SU-DHL-6 (cell line): ENCODE data around the gene FHL5.
"Not testable (repeated sequence)": the region's sequence is repeated elsewhere in the genome, so short reads cannot be mapped to it uniquely, and the experiment has no call there.

Experiments used
- H2AFZ ChIP-seq: fragments of 200-600 bp; sonication (generic); 2 replicates; pipeline ENCODE4 v1.6.1; 2014; ENCODE audit warnings: low read depth, mild to moderate bottlenecking, moderate library complexity, mixed read lengths, antibody characterized with exemption, low read length; ENCODE audit not compliant: severe bottlenecking
- H3F3A ChIP-seq: fragments of 200-600 bp; shearing (Covaris generic); 2 replicates; pipeline ENCODE4 v1.6.0; 2016; ENCODE audit warnings: antibody characterized with exemption, mild to moderate bottlenecking; ENCODE audit not compliant: insufficient read depth
- H3K27ac ChIP-seq: fragments of 200-600 bp; sonication (generic); 2 replicates; pipeline ENCODE4 v1.5.1; 2016; ENCODE audit warnings: low read depth, mild to moderate bottlenecking, low read length, moderate library complexity, mixed read lengths
- H3K27me3 ChIP-seq: fragments of 200-600 bp; sonication (generic), shearing (Covaris generic); 2 replicates; pipeline ENCODE4 v1.6.0; 2014; ENCODE audit warnings: mild to moderate bottlenecking, low read length
- H3K36me3 ChIP-seq: fragments of 200-600 bp; sonication (generic); 2 replicates; pipeline ENCODE4 v1.6.1; 2014; ENCODE audit warnings: mild to moderate bottlenecking, low read length, mixed read lengths
- H3K4me2 ChIP-seq: fragments of 300-600, 200-600 bp; shearing (Covaris generic), sonication (generic); 2 replicates; pipeline ENCODE4 v1.6.0; 2014; ENCODE audit warnings: low read length, low read depth, mild to moderate bottlenecking; ENCODE audit not compliant: poor library complexity, severe bottlenecking
- H3K4me3 ChIP-seq: fragments of 200-600 bp; sonication (generic); 2 replicates; pipeline ENCODE4 v1.5.1; 2014; ENCODE audit warnings: antibody characterized with exemption, low read length, mild to moderate bottlenecking, mixed read lengths; ENCODE audit not compliant: insufficient read depth, poor library complexity, severe bottlenecking
- H3K79me2 ChIP-seq: fragments of 200-600 bp; sonication (generic); 2 replicates; pipeline ENCODE4 v1.6.1; 2014; ENCODE audit warnings: mild to moderate bottlenecking, low read length, moderate library complexity; ENCODE audit not compliant: insufficient read depth
- H3K9ac ChIP-seq: fragments of 200-600 bp; sonication (generic); 2 replicates; pipeline ENCODE4 v1.7.0; 2014; ENCODE audit warnings: mild to moderate bottlenecking, low read length
- H3K9me2 ChIP-seq: fragments of 200-600 bp; sonication (generic); replicated peaks from 2 replicates; pipeline ENCODE4 v1.6.1; 2014; ENCODE audit warnings: low read length; ENCODE audit not compliant: insufficient read depth
- H3K9me3 ChIP-seq: fragments of 200-600 bp; sonication (generic); 2 replicates; pipeline ENCODE4 v1.6.1; 2014; ENCODE audit warnings: low read length, mixed read lengths; ENCODE audit not compliant: insufficient read depth
- H4K20me1 ChIP-seq: fragments of 200-600 bp; sonication (generic); 2 replicates; pipeline ENCODE4 v1.6.1; 2014; ENCODE audit warnings: low read depth, mild to moderate bottlenecking, antibody characterized with exemption, low read length, moderate library complexity, mixed read lengths
- CTCF ChIP-seq: fragments of 200-600 bp; sonication (generic); IDR thresholded peaks from one replicate; pipeline ENCODE4 v1.5.1; 2017; ENCODE audit warnings: antibody characterized with exemption, mild to moderate bottlenecking, low read length, moderate library complexity; ENCODE audit not compliant: insufficient read depth, poor library complexity, severe bottlenecking
- EZH2phosphoT487 ChIP-seq: fragments of 200-600 bp; sonication (generic), shearing (Covaris generic); conservative IDR thresholded peaks from 2 replicates; pipeline ENCODE4 v1.6.1; 2018; ENCODE audit warnings: mild to moderate bottlenecking, antibody characterized with exemption, low read length, moderate library complexity, mixed read lengths

Gene FHL5

DNA sequence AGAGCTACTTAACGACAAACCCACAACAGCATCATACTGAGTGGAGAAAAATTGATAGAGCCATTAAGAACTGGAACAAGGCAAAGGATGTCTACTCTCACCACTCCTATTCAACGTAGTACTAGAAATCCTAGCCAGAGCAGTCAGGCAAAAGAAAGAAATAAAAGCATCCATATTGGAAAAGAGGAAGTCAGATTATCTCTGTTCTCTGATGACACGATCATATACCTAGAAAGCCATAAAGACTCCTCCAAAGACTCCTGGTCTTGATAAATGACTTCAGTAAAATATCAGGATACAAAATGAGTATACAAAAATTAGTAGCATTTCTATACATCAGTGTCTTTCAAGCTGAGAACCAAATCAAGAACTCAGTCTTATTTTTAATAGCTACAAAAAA is 17.0 kb upstream of the FHL5 start:
- Histone ChIP-seq H3K36me3 (peaks cover 60% of the 10 kb centered on the region; the same call in 1 of the 2 replicates), H3K4me2 (no peak overlapping the region), H3K4me3 (no peak overlapping the region), H3F3A (0 out of 2 replicates have a peak, but pooled peaks cover 11% of the 10 kb centered on the region), H3K27ac (no peak overlapping the region), H4K20me1 (no peaks in the 10 kb centered on the region), H2AFZ (no peak overlapping the region), H3K27me3 (no peaks in the 10 kb centered on the region), H3K79me2 (no peaks in the 10 kb centered on the region), H3K9me3 (no peaks in the 10 kb centered on the region), H3K9ac (no peak overlapping the region), H3K9me2 (no peaks in the 10 kb centered on the region)
- TF ChIP-seq EZH2phosphoT487 (no peak), CTCF (no peak)

- Histone ChIP-seq H4K20me1 (no peaks in the 10 kb centered on the region), H3K4me3 (no peak overlapping the region), H3K36me3 (peaks cover 68% of the 10 kb centered on the region; the same call in 1 of the 2 replicates), H3K27ac (no peak overlapping the region), H3K4me2 (no peak overlapping the region), H3K9me3 (no peaks in the 10 kb centered on the region), H3K9ac (no peak overlapping the region), H3F3A (0 out of 2 replicates have a peak, but pooled peaks cover 4% of the 10 kb centered on the region), H2AFZ (no peak overlapping the region), H3K79me2 (no peaks in the 10 kb centered on the region), H3K9me2 (no peaks in the 10 kb centered on the region), H3K27me3 (no peaks in the 10 kb centered on the region)
- TF ChIP-seq CTCF: no peak
- no peak for TF ChIP-seq EZH2phosphoT487
Observed at GRCh38 chr6:96547654-96548053, 15.3 kb upstream of the FHL5 start.

DNA sequence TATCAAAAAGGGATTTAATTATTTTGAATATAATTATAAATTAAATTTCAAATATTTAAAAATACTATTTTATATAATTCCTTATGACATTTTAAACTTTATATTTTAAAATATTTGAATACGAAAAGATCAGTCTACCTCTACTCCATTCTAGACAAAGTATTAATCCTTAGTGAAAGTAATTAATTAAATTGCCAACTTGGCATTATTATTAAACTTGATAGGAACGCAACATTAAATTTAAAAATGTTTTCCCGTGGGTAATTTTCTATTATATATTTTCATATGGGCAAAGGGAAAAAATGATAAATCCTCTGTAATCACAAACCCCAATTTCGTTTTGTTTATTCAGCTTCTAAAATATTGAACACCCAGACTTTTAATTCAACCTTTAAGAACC is 8.4 kb upstream of the FHL5 start:
- Histone ChIP-seq H3F3A (no peaks in the 10 kb centered on the region), H3K4me2 (no peak overlapping the region), H3K4me3 (no peak overlapping the region), H3K27me3 (no peaks in the 10 kb centered on the region), H3K27ac (no peak overlapping the region), H4K20me1 (no peaks in the 10 kb centered on the region), H3K79me2 (no peaks in the 10 kb centered on the region), H3K36me3 (peaks cover 36% of the 10 kb centered on the region), H3K9ac (no peak overlapping the region), H2AFZ (no peak overlapping the region), H3K9me3 (no peaks in the 10 kb centered on the region), H3K9me2 (no peaks in the 10 kb centered on the region)
- TF ChIP-seq EZH2phosphoT487 (no peak), CTCF (no peak)

DNA sequence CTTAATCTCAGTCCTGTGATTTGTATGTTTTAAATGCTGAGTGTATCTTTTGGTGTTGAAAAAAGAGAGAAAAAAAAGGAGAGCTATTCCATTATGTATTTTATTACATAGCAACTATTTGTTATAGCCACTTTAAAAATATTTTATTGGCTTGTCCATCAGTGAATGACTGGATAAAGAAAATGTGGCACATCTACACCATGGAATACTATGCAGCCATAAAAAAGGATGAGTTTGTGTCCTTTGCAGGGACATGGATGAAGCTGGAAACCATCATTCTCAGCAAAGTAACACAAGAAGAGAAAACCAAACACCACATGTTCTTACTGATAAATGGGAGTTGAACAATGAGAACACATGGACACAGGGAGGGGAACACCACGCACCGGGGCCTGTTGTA is 3.2 kb upstream of the FHL5 start:
- not testable (repeated sequence) for H3K4me2 ChIP-seq, H3K4me3 ChIP-seq, H3K9me3 ChIP-seq, H3K9ac ChIP-seq, H3K27me3 ChIP-seq, H4K20me1 ChIP-seq, H3K27ac ChIP-seq, H3K9me2 ChIP-seq, H2AFZ ChIP-seq, H3F3A ChIP-seq, H3K79me2 ChIP-seq, H3K36me3 ChIP-seq
